Esophagus muscularis mucosa (tissue), 4 donors: ENCODE results near the gene TEX35. TPM values are rescaled to one million over a fixed set of nuclear protein-coding genes. Genes with fewer than 3 reads are reported as not detected.

Source experiments
- DNase-seq: peaks from one replicate; pipeline ENCODE4 v3.0.0-alpha.2; 2017; ENCODE audit errors: extremely low spot score
- H3K27ac ChIP-seq, 4 donors: fragments of 200-600 bp; sonication (generic); replicated peaks in 1 of 4; 1 replicate in 3 of 4; 2 replicates in 1 of 4; pipeline ENCODE4 v1.5.1; 2016 to 2019; ENCODE audit warnings: mild to moderate bottlenecking in 1 of 4
- H3K27me3 ChIP-seq, 4 donors: fragments of 200-600 bp; sonication (generic); one replicate each; pipeline versions ENCODE4 v1.5.1 to v1.6.0; 2016 to 2019
- H3K36me3 ChIP-seq, 4 donors: fragments of 200-600 bp; sonication (generic); one replicate each; pipeline ENCODE4 v1.5.1; 2016 to 2019
- H3K4me1 ChIP-seq, 4 donors: fragments of 200-600 bp; sonication (generic); one replicate each; pipeline ENCODE4 v1.5.1; 2016 to 2019
- H3K4me3 ChIP-seq, 4 donors: fragments of 200-600 bp; sonication (generic); 1 replicate in 2 of 4; 2 replicates in 2 of 4; pipeline ENCODE4 v1.5.1; 2016 to 2019; ENCODE audit warnings: mild to moderate bottlenecking in 4 of 4, moderate library complexity in 1 of 4
- H3K9me3 ChIP-seq, 4 donors: fragments of 200-600 bp; sonication (generic); 1 replicate in 3 of 4; 2 replicates in 1 of 4; pipeline ENCODE4 v1.5.1; 2016 to 2019
- CTCF ChIP-seq, 3 experiments: fragments of 200-600 bp in 2 of 3; fragments of 450-650 bp in 1 of 3; sonication (generic) in 2 of 3; IDR thresholded peaks; one replicate each; pipeline ENCODE4 v1.5.1; 2017 to 2019; ENCODE audit warnings: antibody characterized with exemption in 3 of 3, mild to moderate bottlenecking in 2 of 3, moderate library complexity in 1 of 3
- EP300 ChIP-seq: sonication (generic); formaldehyde crosslinking; IDR thresholded peaks from one replicate; pipeline ENCODE4 v1.6.1; 2017; ENCODE audit warnings: antibody characterized with exemption
- POLR2A ChIP-seq: fragments of 450-650 bp; IDR thresholded peaks from one replicate; pipeline ENCODE4 v1.6.1; 2017; ENCODE audit warnings: antibody characterized with exemption, moderate library complexity, mild to moderate bottlenecking, low read depth
- POLR2AphosphoS5 ChIP-seq, 2 donors: sonication (generic); formaldehyde crosslinking; IDR thresholded peaks; one replicate each; pipeline ENCODE4 v1.6.1; 2017; ENCODE audit warnings: antibody characterized with exemption in 2 of 2
- WGBS: methylation state at CpG from one replicate; pipeline ENCODE4 v1.1.5; 2018; 5-methylcytosine and 5-hydroxymethylcytosine counted together
- intact Hi-C: fragments of 100-400 bp; cut with DNase I; formaldehyde crosslinking; loops from one replicate; pipeline ENCODE4 v1.15.1; 2023
- total RNA-seq, 4 donors: library from RNA; depleted of rRNA; stranded (reverse); fragments of >200 nt; gene quantifications; one replicate each; pipeline versions ENCODE4 v1.1.0 to v1.2.1, GENCODE V29; 2016

The TEX35 gene
- total RNA-seq, 4 donors from 2014 or later = not detected

GRCh38 chr1:178532392-178532791 lies 19.5 kb downstream of the TEX35 start:
- intact Hi-C loops = loop anchor here (5.0 kb wide), 1 partner anchor 470 kb away; no protein-coding TSS in a partner anchor

GRCh38 chr1:178533121-178533946 lies 20.4 kb downstream of the TEX35 start:
- TF ChIP-seq POLR2A (no peak), POLR2AphosphoS5 (IDR thresholded peaks at IDR 0.05) (no peak)
- H3K9me3 ChIP-seq = no peaks in the 10 kb centered on the region
- H3K27ac ChIP-seq = no peak overlapping the region
- H3K4me1 ChIP-seq = peaks cover 11 to 21% (median 17%) of the 10 kb centered on the region in 4 donors
- H3K36me3 ChIP-seq = no peaks in the 10 kb centered on the region
- DNase-seq = no peak
- intact Hi-C loops = loop anchor here (1.0 to 5.0 kb wide), 2 partner anchors 16 to 469 kb away; no protein-coding TSS in a partner anchor
- 85% methylated on average over 9 of the region's 9 CpGs for WGBS
- no peaks in the 10 kb centered on the region for H3K27me3 ChIP-seq
- H3K4me3 ChIP-seq = no peak overlapping the region

More at GRCh38 chr1:178532392-178532791, 19.5 kb downstream of the TEX35 start:
- Histone ChIP-seq H3K4me3 (no peak overlapping the region), H3K36me3 (no peaks in the 10 kb centered on the region), H3K4me1 (peaks cover 9 to 18% (median 13%) of the 10 kb centered on the region in 4 donors), H3K27ac (no peak overlapping the region), H3K9me3 (no peaks in the 10 kb centered on the region), H3K27me3 (no peaks in the 10 kb centered on the region)
- DNase-seq = no peak
- TF ChIP-seq POLR2AphosphoS5 (IDR thresholded peaks at IDR 0.05) = no peak
- TF ChIP-seq EP300 = no peak
- TF ChIP-seq POLR2A = no peak
- peak; percentile 78 to 89 (median 87) for TF ChIP-seq CTCF (IDR thresholded peaks at IDR 0.05)
- WGBS = 30% methylated on average over 9 of the region's 13 CpGs

GRCh38 chr1:178534137-178534868 lies 21.4 kb downstream of the TEX35 start:
- Histone ChIP-seq H3K27me3 (no peaks in the 10 kb centered on the region), H3K36me3 (no peaks in the 10 kb centered on the region), H3K4me3 (no peak overlapping the region), H3K4me1 (peaks cover 11 to 21% (median 17%) of the 10 kb centered on the region in 4 donors), H3K27ac (no peak overlapping the region), H3K9me3 (no peaks in the 10 kb centered on the region)
- intact Hi-C loops = loop anchor here (5.0 kb wide), 1 partner anchor 468 kb away; no protein-coding TSS in a partner anchor
- 97% methylated on average over 9 of the region's 9 CpGs for WGBS
- TF ChIP-seq POLR2AphosphoS5 (IDR thresholded peaks at IDR 0.05) = no peak
- TF ChIP-seq POLR2A = no peak
- no peak for TF ChIP-seq EP300
- no peak for TF ChIP-seq CTCF (IDR thresholded peaks at IDR 0.05)
- DNase-seq = no peak

- Histone ChIP-seq H3K4me1 (peaks cover 12 to 21% (median 17%) of the 10 kb centered on the region in 4 donors), H3K4me3 (no peak overlapping the region), H3K27me3 (no peaks in the 10 kb centered on the region), H3K36me3 (no peaks in the 10 kb centered on the region), H3K27ac (peak overlapping the region in 1 of 4 donors; percentile 26), H3K9me3 (no peaks in the 10 kb centered on the region)
- no peak for DNase-seq
- TF ChIP-seq EP300 = no peak
- TF ChIP-seq CTCF (IDR thresholded peaks at IDR 0.05) = no peak
- no peak for TF ChIP-seq POLR2A
- intact Hi-C loops = no loop called here
- 91% methylated on average over 5 of the region's 5 CpGs for WGBS
Observed at GRCh38 chr1:178536329-178536728, 23.4 kb downstream of the TEX35 start.

- Histone ChIP-seq H3K9me3 (no peaks in the 10 kb centered on the region), H3K4me1 (peaks cover 14 to 24% (median 21%) of the 10 kb centered on the region in 4 donors), H3K27ac (peak overlapping the region in 1 of 4 donors; percentile 26), H3K4me3 (no peak overlapping the region), H3K36me3 (no peaks in the 10 kb centered on the region), H3K27me3 (no peaks in the 10 kb centered on the region)
- WGBS = 67% methylated on average over 4 of the region's 7 CpGs
- intact Hi-C loops = no loop called here
- DNase-seq = no peak
- TF ChIP-seq CTCF (IDR thresholded peaks at IDR 0.05) (no peak), POLR2AphosphoS5 (IDR thresholded peaks at IDR 0.05) (no peak), POLR2A (no peak), EP300 (no peak)
Observed at GRCh38 chr1:178536844-178537371, 24.0 kb downstream of the TEX35 start.
